T-helper 2 cell treated with Interferon-gamma antibody and Interleukin-4, amounts not matched to agents 5 μg/mL and 100 μg/mL, for 36 hours (primary cell): Measurements from ENCODE around the gene RHOH.
A peak's percentile ranks its signal among the peaks of the same experiment; 100 is the strongest.

Experiments
- DNase-seq: peaks from one replicate; pipeline ENCODE4 v3.0.0; 2021; ENCODE audit warnings: low spot score
- H3K27ac Mint-ChIP-seq: one replicate; pipeline ENCODE4 v1.8.0; 2021; ENCODE audit warnings: mild to moderate bottlenecking, mixed read lengths
- H3K27me3 Mint-ChIP-seq: one replicate; pipeline ENCODE4 v1.8.0; 2021; ENCODE audit warnings: low read depth, mixed read lengths
- H3K36me3 Mint-ChIP-seq: one replicate; pipeline ENCODE4 v1.8.0; 2021; ENCODE audit warnings: low read depth, mixed read lengths
- H3K4me1 Mint-ChIP-seq: one replicate; pipeline ENCODE4 v1.8.0; 2021; ENCODE audit warnings: low read depth, mixed read lengths
- H3K4me3 Mint-ChIP-seq: one replicate; pipeline ENCODE4 v1.8.0; 2022; ENCODE audit warnings: mild to moderate bottlenecking, moderate library complexity, mixed read lengths
- H3K9me3 Mint-ChIP-seq: one replicate; pipeline ENCODE4 v1.8.0; 2021; ENCODE audit warnings: mixed read lengths

The RHOH gene

GRCh38 chr4:40243386-40243948 is 46.6 kb downstream of the RHOH start:
- peak overlapping the region; percentile 71 for H3K4me3 Mint-ChIP-seq
- peak overlapping the region; percentile 54 for H3K27ac Mint-ChIP-seq
- H3K27me3 Mint-ChIP-seq = no peaks in the 10 kb centered on the region
- DNase-seq = no peak
- peaks cover 78% of the 10 kb centered on the region for H3K36me3 Mint-ChIP-seq
- H3K4me1 Mint-ChIP-seq = peaks cover 80% of the 10 kb centered on the region
- H3K9me3 Mint-ChIP-seq = no peaks in the 10 kb centered on the region

GRCh38 chr4:40244606-40245005 is 47.8 kb downstream of the RHOH start:
- H3K27ac Mint-ChIP-seq = peak overlapping the region; percentile 91
- H3K4me3 Mint-ChIP-seq = peak overlapping the region; percentile 70
- H3K9me3 Mint-ChIP-seq = no peaks in the 10 kb centered on the region
- peaks cover 74% of the 10 kb centered on the region for H3K36me3 Mint-ChIP-seq
- no peaks in the 10 kb centered on the region for H3K27me3 Mint-ChIP-seq
- peaks cover 79% of the 10 kb centered on the region for H3K4me1 Mint-ChIP-seq
- DNase-seq = no peak

- Mint-ChIP-seq H3K27me3 (no peaks in the 10 kb centered on the region), H3K4me1 (peaks cover 73% of the 10 kb centered on the region), H3K27ac (peak overlapping the region; percentile 91), H3K36me3 (peaks cover 66% of the 10 kb centered on the region), H3K4me3 (peak overlapping the region; percentile 52), H3K9me3 (no peaks in the 10 kb centered on the region)
- DNase-seq = no peak
Measured at GRCh38 chr4:40245550-40245949, 48.7 kb downstream of the RHOH start.

- peaks cover 65% of the 10 kb centered on the region for H3K36me3 Mint-ChIP-seq
- peak overlapping the region; percentile 91 for H3K27ac Mint-ChIP-seq
- peak overlapping the region; percentile 59 for H3K4me3 Mint-ChIP-seq
- no peaks in the 10 kb centered on the region for H3K27me3 Mint-ChIP-seq
- peaks cover 72% of the 10 kb centered on the region for H3K4me1 Mint-ChIP-seq
- no peak for DNase-seq
- no peaks in the 10 kb centered on the region for H3K9me3 Mint-ChIP-seq
Measured at GRCh38 chr4:40246011-40246900, 49.4 kb downstream of the RHOH start.

- peak overlapping the region; percentile 59 for H3K4me3 Mint-ChIP-seq
- no peak for DNase-seq
- peak overlapping the region; percentile 91 for H3K27ac Mint-ChIP-seq
- H3K4me1 Mint-ChIP-seq = peaks cover 69% of the 10 kb centered on the region
- H3K9me3 Mint-ChIP-seq = no peaks in the 10 kb centered on the region
- H3K36me3 Mint-ChIP-seq = peaks cover 62% of the 10 kb centered on the region
- H3K27me3 Mint-ChIP-seq = no peaks in the 10 kb centered on the region
Measured at GRCh38 chr4:40246938-40247337, 50.1 kb downstream of the RHOH start.

GRCh38 chr4:40247350-40247749 is 50.5 kb downstream of the RHOH start:
- H3K4me3 Mint-ChIP-seq = peak overlapping the region; percentile 59
- peaks cover 58% of the 10 kb centered on the region for H3K36me3 Mint-ChIP-seq

GRCh38 chr4:40251366-40251765 is 54.5 kb downstream of the RHOH start:
- H3K36me3 Mint-ChIP-seq = peaks cover 23% of the 10 kb centered on the region
- no peak overlapping the region for H3K4me3 Mint-ChIP-seq
- H3K4me1 Mint-ChIP-seq = peaks cover 60% of the 10 kb centered on the region
- no peaks in the 10 kb centered on the region for H3K9me3 Mint-ChIP-seq
- no peaks in the 10 kb centered on the region for H3K27me3 Mint-ChIP-seq
- peak overlapping the region; percentile 67 for H3K27ac Mint-ChIP-seq
- no peak for DNase-seq

More at GRCh38 chr4:40247350-40247749, 50.5 kb downstream of the RHOH start:
- no peaks in the 10 kb centered on the region for H3K27me3 Mint-ChIP-seq
- H3K27ac Mint-ChIP-seq = peak overlapping the region; percentile 91
- DNase-seq = no peak
- no peaks in the 10 kb centered on the region for H3K9me3 Mint-ChIP-seq
- peaks cover 65% of the 10 kb centered on the region for H3K4me1 Mint-ChIP-seq

GRCh38 chr4:40253906-40254305 is 57.1 kb downstream of the RHOH start:
- Mint-ChIP-seq H3K27ac (peak overlapping the region; percentile 32), H3K4me1 (peaks cover 59% of the 10 kb centered on the region), H3K27me3 (no peaks in the 10 kb centered on the region), H3K36me3 (peaks cover 8% of the 10 kb centered on the region), H3K9me3 (no peaks in the 10 kb centered on the region), H3K4me3 (peak overlapping the region; percentile 33)
- DNase-seq = no peak

- Mint-ChIP-seq H3K4me1 (peaks cover 52% of the 10 kb centered on the region), H3K27ac (peak overlapping the region; percentile 80), H3K27me3 (no peaks in the 10 kb centered on the region), H3K4me3 (peak overlapping the region; percentile 5), H3K36me3 (peaks cover 5% of the 10 kb centered on the region), H3K9me3 (no peaks in the 10 kb centered on the region)
- no peak for DNase-seq
Measured at GRCh38 chr4:40254608-40255392, 58.0 kb downstream of the RHOH start.

GRCh38 chr4:40255393-40256281 is 58.8 kb downstream of the RHOH start:
- H3K9me3 Mint-ChIP-seq = no peaks in the 10 kb centered on the region
- peak overlapping the region; percentile 80 for H3K27ac Mint-ChIP-seq
- H3K36me3 Mint-ChIP-seq = peaks cover 4% of the 10 kb centered on the region
- H3K4me3 Mint-ChIP-seq = peak overlapping the region; percentile 19
- H3K27me3 Mint-ChIP-seq = no peaks in the 10 kb centered on the region
- DNase-seq = no peak
- peaks cover 49% of the 10 kb centered on the region for H3K4me1 Mint-ChIP-seq

GRCh38 chr4:40256329-40256728 is 59.5 kb downstream of the RHOH start:
- Mint-ChIP-seq H3K9me3 (no peaks in the 10 kb centered on the region), H3K27me3 (no peaks in the 10 kb centered on the region), H3K4me3 (peak overlapping the region; percentile 2), H3K4me1 (peaks cover 52% of the 10 kb centered on the region), H3K27ac (peak overlapping the region; percentile 59), H3K36me3 (peaks cover 2% of the 10 kb centered on the region)
- DNase-seq = no peak

- Mint-ChIP-seq H3K36me3 (no peaks in the 10 kb centered on the region), H3K9me3 (no peaks in the 10 kb centered on the region), H3K27ac (peak overlapping the region; percentile 59), H3K4me3 (peak overlapping the region; percentile 2), H3K4me1 (peaks cover 51% of the 10 kb centered on the region), H3K27me3 (no peaks in the 10 kb centered on the region)
- DNase-seq = no peak
Measured at GRCh38 chr4:40256817-40257216, 60.0 kb downstream of the RHOH start.

GRCh38 chr4:40258627-40259026 is 61.8 kb downstream of the RHOH start:
- H3K27ac Mint-ChIP-seq = peak overlapping the region; percentile 56
- H3K4me1 Mint-ChIP-seq = peaks cover 52% of the 10 kb centered on the region
- no peak for DNase-seq

More at GRCh38 chr4:40258627-40259026, 61.8 kb downstream of the RHOH start:
- Mint-ChIP-seq H3K27me3 (no peaks in the 10 kb centered on the region), H3K36me3 (no peaks in the 10 kb centered on the region), H3K9me3 (peaks cover 3% of the 10 kb centered on the region), H3K4me3 (peak overlapping the region; percentile 35)
